CD4-positive, alpha-beta T cell treated with Interferon gamma for 1 hour (primary cell): ENCODE data around the gene TACC3.

ENCODE experiments used
- DNase-seq: peaks from one replicate; pipeline ENCODE4 v3.0.0-alpha.2; 2020

TACC3 gene

GRCh38 chr4:1705732-1706131, 15.6 kb upstream of the TACC3 start:
- DNase-seq = no peak

- no peak for DNase-seq
Measured at GRCh38 chr4:1706358-1706757, 15.0 kb upstream of the TACC3 start.

GRCh38 chr4:1708581-1708980, 12.7 kb upstream of the TACC3 start:
- no peak for DNase-seq

GRCh38 chr4:1711055-1711570, 10.2 kb upstream of the TACC3 start:
- no peak for DNase-seq

- DNase-seq = peak; percentile 27
Measured at GRCh38 chr4:1711571-1712215, 9.6 kb upstream of the TACC3 start.

- peak; percentile 98 for DNase-seq
Measured at GRCh38 chr4:1712216-1713002, 8.9 kb upstream of the TACC3 start, which contains the start of gene SLBP. Gene SLBP (minus strand): TSS chr4:1712319. CDS start chr4:1712188, 131 bp downstream.

GRCh38 chr4:1713003-1713851, 8.1 kb upstream of the TACC3 start:
- DNase-seq = no peak

GRCh38 chr4:1714303-1715001, 6.9 kb upstream of the TACC3 start:
- no peak for DNase-seq

- peak; percentile 62 for DNase-seq
Measured at GRCh38 chr4:1715002-1715758, 6.1 kb upstream of the TACC3 start.

- no peak for DNase-seq
Measured at GRCh38 chr4:1716065-1716945, 5.0 kb upstream of the TACC3 start.

GRCh38 chr4:1717129-1718094, 3.9 kb upstream of the TACC3 start:
- DNase-seq = no peak

GRCh38 chr4:1718095-1718850, 3.0 kb upstream of the TACC3 start:
- no peak for DNase-seq

GRCh38 chr4:1720163-1720983, 948 bp upstream of the TACC3 start:
- DNase-seq = peak; percentile 38

- DNase-seq = no peak
Measured at GRCh38 chr4:1721666-1722550, 587 bp downstream of the TACC3 start.

GRCh38 chr4:1722551-1723118, 1.3 kb downstream of the TACC3 start:
- DNase-seq = no peak

- peak; percentile 81 for DNase-seq
Measured at GRCh38 chr4:1723131-1723801, 1.9 kb downstream of the TACC3 start.
